ENCODE data around the gene SRXN1.

- TF ChIP-seq, protein P1, sequence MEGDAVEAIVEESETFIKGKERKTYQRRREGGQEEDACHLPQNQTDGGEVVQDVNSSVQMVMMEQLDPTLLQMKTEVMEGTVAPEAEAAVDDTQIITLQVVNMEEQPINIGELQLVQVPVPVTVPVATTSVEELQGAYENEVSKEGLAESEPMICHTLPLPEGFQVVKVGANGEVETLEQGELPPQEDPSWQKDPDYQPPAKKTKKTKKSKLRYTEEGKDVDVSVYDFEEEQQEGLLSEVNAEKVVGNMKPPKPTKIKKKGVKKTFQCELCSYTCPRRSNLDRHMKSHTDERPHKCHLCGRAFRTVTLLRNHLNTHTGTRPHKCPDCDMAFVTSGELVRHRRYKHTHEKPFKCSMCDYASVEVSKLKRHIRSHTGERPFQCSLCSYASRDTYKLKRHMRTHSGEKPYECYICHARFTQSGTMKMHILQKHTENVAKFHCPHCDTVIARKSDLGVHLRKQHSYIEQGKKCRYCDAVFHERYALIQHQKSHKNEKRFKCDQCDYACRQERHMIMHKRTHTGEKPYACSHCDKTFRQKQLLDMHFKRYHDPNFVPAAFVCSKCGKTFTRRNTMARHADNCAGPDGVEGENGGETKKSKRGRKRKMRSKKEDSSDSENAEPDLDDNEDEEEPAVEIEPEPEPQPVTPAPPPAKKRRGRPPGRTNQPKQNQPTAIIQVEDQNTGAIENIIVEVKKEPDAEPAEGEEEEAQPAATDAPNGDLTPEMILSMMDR (IDR thresholded peaks at IDR 0.05): no peak
- TF ChIP-seq POLR2A (IDR thresholded peaks at IDR 0.05) (no peak), POLR2AphosphoS5 (IDR thresholded peaks at IDR 0.05) (no peak)
These were observed 5.5 kb downstream of the SRXN1 start for GRCh38 chr20:647479-648019.
